H1 (cell line): ENCODE data around the gene ZWILCH. TPM values are rescaled to one million over a fixed set of nuclear protein-coding genes. Genes with fewer than 3 reads are reported as not detected.

Experiments
- CBX8 ChIP-seq: fragments of 300-800, 300-1000 bp; sonication (generic); IDR thresholded peaks from 2 replicates; pipeline ENCODE4 v1.7.1; 2016; ENCODE audit warnings: low read depth, low read length, borderline replicate concordance
- polyA plus RNA-seq, 7 experiments: library from polyadenylated mRNA; depleted of rRNA in 3 of 7; stranded (reverse) in 5 of 7; unstranded in 2 of 7; fragments of >200 nt in 5 of 7; fragments of 200-250 nt in 2 of 7; gene quantifications; 1 replicate in 5 of 7; 2 replicates in 1 of 7; 4 replicates in 1 of 7; pipeline versions ENCODE4 v1.2.1 to v1.2.3, GENCODE V29; 2011 to 2013; ENCODE audit warnings: missing spikeins in 2 of 7, mixed read lengths in 2 of 7
- total RNA-seq: library from RNA; stranded (reverse); fragmentation: NEBNext Ultra II Directional; extraction: Animal tissue kit (Norgen Biotek cat#: 25700); gene quantifications from 2 replicates; pipeline ENCODE4 v1.2.1, GENCODE V29; 2021

Gene ZWILCH
- total and polyA plus RNA-seq, 2 of the 8 experiments (the other 6 are each of a cell fraction or from before 2014, with no cell fraction given): 18.1 to 61.5 TPM

DNA sequence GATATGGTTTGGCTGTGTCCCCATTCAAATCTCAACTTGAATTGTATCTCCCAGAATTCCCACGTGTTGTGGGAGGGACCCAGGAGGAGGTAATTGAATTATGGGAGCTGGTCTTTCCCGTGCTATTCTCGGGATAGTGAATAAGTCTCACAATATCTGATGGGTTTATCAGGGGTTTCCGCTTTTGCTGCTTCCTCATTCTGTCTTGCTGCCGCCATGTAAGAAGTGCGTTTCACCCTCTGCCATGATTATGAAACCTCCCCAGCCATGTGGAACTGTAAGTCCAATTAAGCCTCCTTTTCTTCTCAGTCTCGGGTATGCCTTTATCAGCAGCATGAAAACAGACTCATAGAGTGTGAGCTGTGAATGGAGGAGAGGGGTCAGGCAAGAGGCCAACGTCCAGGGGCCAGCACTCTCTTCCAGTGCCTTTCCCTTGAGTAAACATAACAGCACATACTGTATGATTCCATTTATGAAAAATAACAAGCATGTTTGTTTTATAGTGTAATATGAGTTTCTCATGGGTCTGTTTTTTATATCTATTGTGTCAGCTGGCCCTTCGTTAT is 76.9 kb downstream of the ZWILCH start (continued):
- no peak for TF ChIP-seq CBX8
